Testis (tissue), 3 donors: ENCODE data around the gene TWF2. TPM values are rescaled to one million over a fixed set of nuclear protein-coding genes. Genes with fewer than 3 reads are reported as not detected.

ENCODE experiments used
- DNase-seq: peaks from one replicate; pipeline ENCODE4 v3.0.0-alpha.2; 2019
- H3K27ac ChIP-seq, 2 donors: fragments of 200-600 bp; sonication (generic); one replicate each; pipeline ENCODE4 v1.5.1; 2019
- H3K27me3 ChIP-seq: fragments of 200-600 bp; sonication (generic); one replicate; pipeline ENCODE4 v1.5.1; 2019
- H3K36me3 ChIP-seq: fragments of 200-600 bp; sonication (generic); one replicate; pipeline ENCODE4 v1.5.1; 2017; ENCODE audit warnings: low read depth; ENCODE audit errors: missing control alignments
- H3K4me1 ChIP-seq: fragments of 200-600 bp; sonication (generic); one replicate; pipeline ENCODE4 v1.5.1; 2019
- H3K4me3 ChIP-seq, 2 donors: fragments of 200-600 bp; sonication (generic); one replicate each; pipeline ENCODE4 v1.5.1; 2017 to 2019
- H3K9me3 ChIP-seq: fragments of 200-600 bp; sonication (generic); one replicate; pipeline ENCODE4 v1.5.1; 2017
- POLR2A ChIP-seq: fragments of 450-650 bp; IDR thresholded peaks from one replicate; pipeline ENCODE4 v1.6.1; 2017; ENCODE audit warnings: antibody characterized with exemption, mild to moderate bottlenecking, moderate library complexity
- WGBS, 2 donors: methylation state at CpG; one replicate each; pipeline ENCODE4 v1.1.5; 2018; 5-methylcytosine and 5-hydroxymethylcytosine counted together
- intact Hi-C: fragments of 100-400 bp; cut with DNase I; formaldehyde crosslinking; loops from one replicate; pipeline ENCODE4 v1.15.1; 2023; ENCODE audit warnings: low total_unique reads
- polyA plus RNA-seq: library from polyadenylated mRNA; stranded (reverse); fragments of 350-450 nt; fragmentation: Illumina TruSeq; extraction: RNeasy Lipid Tissue Mini Kit (QIAGEN cat#74804); gene quantifications from one replicate; pipeline ENCODE4 v1.2.3, GENCODE V29; 2014; ENCODE audit warnings: low read depth, low replicate concordance; ENCODE audit not compliant: insufficient read depth
- total RNA-seq, 2 donors: library from RNA; depleted of rRNA; stranded (reverse); fragments of >200 nt; gene quantifications; one replicate each; pipeline ENCODE4 v1.2.3, GENCODE V29; 2016
- TF ChIP-seq, protein P1 (sequence below), 3 experiments: fragments of 450-650 bp in 2 of 3; fragments of 200-600 bp in 1 of 3; sonication (generic) in 1 of 3; IDR thresholded peaks; one replicate each; pipeline ENCODE4 v1.5.1; 2016 to 2019; ENCODE audit warnings: antibody characterized with exemption in 3 of 3, mild to moderate bottlenecking in 2 of 3, moderate library complexity in 1 of 3

The TWF2 gene
- total and polyA plus RNA-seq, 3 donors from 2014 or later = 30.0 to 58.1 (median 36.5) TPM

DNA sequence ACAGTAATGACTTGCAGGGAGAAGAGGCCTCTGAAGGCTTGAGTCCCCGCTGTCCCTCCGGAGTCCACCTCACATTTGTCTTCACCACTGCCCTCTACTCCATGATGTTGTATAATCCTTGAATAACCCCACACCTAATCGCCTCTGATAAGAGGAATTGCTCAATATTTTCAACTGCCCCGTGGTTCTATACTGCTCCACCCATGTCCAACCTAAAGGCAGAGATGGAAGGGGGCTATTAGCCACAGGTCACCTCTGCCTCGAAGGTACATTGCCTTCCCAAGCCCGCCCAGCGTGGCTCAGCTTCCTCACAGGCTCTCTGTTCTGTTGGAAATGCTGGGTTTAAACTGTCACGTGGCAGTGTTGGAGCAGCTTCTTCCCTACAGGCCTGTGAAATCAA, 26.0 kb downstream of the TWF2 start:
- WGBS, 2 donors = 80 to 85% methylated on average over 8 of the region's 8 CpGs
- Histone ChIP-seq H3K4me3 (no peak overlapping the region), H3K27ac (no peak overlapping the region), H3K4me1 (peaks cover 9% of the 10 kb centered on the region), H3K9me3 (no peaks in the 10 kb centered on the region), H3K27me3 (no peaks in the 10 kb centered on the region), H3K36me3 (no peaks in the 10 kb centered on the region)
- intact Hi-C loops = no loop called here
- no peak for TF ChIP-seq POLR2A
- TF ChIP-seq, protein P1, sequence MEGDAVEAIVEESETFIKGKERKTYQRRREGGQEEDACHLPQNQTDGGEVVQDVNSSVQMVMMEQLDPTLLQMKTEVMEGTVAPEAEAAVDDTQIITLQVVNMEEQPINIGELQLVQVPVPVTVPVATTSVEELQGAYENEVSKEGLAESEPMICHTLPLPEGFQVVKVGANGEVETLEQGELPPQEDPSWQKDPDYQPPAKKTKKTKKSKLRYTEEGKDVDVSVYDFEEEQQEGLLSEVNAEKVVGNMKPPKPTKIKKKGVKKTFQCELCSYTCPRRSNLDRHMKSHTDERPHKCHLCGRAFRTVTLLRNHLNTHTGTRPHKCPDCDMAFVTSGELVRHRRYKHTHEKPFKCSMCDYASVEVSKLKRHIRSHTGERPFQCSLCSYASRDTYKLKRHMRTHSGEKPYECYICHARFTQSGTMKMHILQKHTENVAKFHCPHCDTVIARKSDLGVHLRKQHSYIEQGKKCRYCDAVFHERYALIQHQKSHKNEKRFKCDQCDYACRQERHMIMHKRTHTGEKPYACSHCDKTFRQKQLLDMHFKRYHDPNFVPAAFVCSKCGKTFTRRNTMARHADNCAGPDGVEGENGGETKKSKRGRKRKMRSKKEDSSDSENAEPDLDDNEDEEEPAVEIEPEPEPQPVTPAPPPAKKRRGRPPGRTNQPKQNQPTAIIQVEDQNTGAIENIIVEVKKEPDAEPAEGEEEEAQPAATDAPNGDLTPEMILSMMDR (IDR thresholded peaks at IDR 0.05) = no peak
- no peak for DNase-seq

DNA sequence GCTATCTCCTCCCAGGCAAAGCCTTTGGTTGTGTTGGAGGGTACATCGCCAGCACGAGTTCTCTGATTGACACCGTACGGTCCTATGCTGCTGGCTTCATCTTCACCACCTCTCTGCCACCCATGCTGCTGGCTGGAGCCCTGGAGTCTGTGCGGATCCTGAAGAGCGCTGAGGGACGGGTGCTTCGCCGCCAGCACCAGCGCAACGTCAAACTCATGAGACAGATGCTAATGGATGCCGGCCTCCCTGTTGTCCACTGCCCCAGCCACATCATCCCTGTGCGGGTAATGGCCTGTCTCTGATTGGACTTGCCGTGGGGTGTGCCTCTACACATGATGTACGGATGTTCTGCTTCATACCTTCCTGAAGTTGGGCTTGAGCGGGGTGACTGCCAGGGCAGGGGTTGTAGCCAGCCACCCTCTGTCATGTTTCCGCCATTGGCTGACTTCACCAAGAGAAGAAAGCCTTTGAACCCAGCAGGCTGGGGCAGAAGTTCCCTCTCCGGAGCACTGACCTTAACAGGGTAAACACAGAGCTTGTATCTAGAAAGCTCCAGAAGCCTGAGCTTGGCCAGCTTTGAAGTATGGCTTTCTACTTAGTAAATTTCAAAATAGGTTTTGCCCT, 27.6 kb downstream of the TWF2 start:
- DNase-seq = no peak
- Histone ChIP-seq H3K9me3 (no peaks in the 10 kb centered on the region), H3K4me1 (peaks cover under 1% of the 10 kb centered on the region), H3K27me3 (no peaks in the 10 kb centered on the region), H3K27ac (no peak overlapping the region), H3K36me3 (no peaks in the 10 kb centered on the region), H3K4me3 (no peak overlapping the region)
- TF ChIP-seq POLR2A = no peak
- TF ChIP-seq, protein P1 (IDR thresholded peaks at IDR 0.05) = no peak
- intact Hi-C loops = no loop called here
- 91 to 95% methylated on average over 16 to 18 of the region's 18 CpGs for WGBS, 2 donors

DNA sequence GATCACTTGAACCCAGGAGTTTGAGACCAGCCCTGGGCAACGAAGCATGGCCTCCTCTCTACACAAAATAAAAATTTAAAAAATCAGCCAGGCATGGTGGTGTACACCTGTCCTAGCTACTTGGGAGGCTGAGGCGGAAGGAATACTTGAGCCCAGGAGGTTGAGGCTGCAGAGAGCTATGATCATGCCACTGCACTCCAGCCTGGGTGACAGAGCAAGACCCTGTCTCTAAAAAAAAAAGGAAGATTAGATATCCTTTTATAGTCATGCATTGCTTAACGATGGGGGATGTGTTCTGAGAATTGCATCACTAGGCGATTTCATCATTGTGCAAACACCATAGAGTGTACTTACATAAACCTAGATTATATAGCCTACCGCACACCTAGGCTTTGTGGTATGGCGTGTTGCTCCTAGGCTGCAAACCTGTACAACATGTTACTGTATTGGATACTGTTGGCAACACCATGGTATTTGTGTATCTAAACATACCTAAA, 28.4 kb downstream of the TWF2 start:
- TF ChIP-seq, protein P1 (IDR thresholded peaks at IDR 0.05) = no peak
- no peak for TF ChIP-seq POLR2A
- no peak overlapping the region for H3K27ac ChIP-seq
- no peaks in the 10 kb centered on the region for H3K9me3 ChIP-seq
- H3K36me3 ChIP-seq = no peaks in the 10 kb centered on the region
- no peaks in the 10 kb centered on the region for H3K4me1 ChIP-seq
- no peak overlapping the region for H3K4me3 ChIP-seq
- intact Hi-C loops = no loop called here
- H3K27me3 ChIP-seq = no peaks in the 10 kb centered on the region
- WGBS, 2 donors = 84 to 90% methylated on average over 6 of the region's 6 CpGs
- no peak for DNase-seq

DNA sequence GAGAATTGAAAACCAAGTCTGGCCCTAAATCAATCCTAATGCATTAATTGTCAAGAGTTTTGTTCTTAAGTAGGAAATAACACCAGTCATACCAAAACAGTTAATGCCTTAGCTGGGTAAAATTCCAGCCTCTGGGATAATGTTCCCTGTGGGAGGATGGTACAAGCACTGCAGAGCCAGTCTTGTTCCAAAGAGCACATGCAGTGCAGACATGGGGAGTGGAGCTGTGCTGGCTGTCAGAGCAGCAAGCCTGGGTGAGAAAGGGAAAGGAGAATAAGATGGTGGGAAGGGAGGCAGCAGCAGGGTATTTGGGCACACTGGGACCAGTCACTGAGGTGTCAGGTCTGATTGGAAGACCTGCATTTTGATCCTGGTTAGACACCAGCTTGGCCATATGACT, 28.9 kb downstream of the TWF2 start:
- DNase-seq = no peak
- Histone ChIP-seq H3K9me3 (no peaks in the 10 kb centered on the region), H3K36me3 (no peaks in the 10 kb centered on the region), H3K27me3 (no peaks in the 10 kb centered on the region), H3K4me1 (no peaks in the 10 kb centered on the region), H3K4me3 (no peak overlapping the region), H3K27ac (no peak overlapping the region)
- TF ChIP-seq, protein P1 (IDR thresholded peaks at IDR 0.05) = no peak
- no peak for TF ChIP-seq POLR2A
- intact Hi-C loops = no loop called here

DNA sequence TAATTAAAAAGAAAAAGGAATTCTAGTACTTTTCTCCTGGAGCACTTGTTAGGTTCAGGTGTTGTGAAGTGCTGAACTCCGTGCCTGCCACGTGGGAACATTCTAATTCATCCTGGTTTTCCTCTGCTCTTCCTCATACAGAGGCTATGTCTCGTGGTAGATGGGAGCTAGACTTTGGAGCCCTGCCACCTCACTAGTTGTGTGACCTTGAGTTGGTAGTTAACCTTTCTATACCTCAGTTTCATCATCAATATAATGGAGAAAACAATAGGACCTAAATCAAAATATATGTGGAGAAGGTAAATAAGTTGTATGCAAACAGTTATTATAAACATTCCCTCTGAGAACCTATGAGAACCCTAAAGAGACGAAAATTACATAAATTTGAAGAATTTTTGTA, 30.4 kb downstream of the TWF2 start:
- H3K27me3 ChIP-seq = no peaks in the 10 kb centered on the region
- H3K36me3 ChIP-seq = no peaks in the 10 kb centered on the region
- no peaks in the 10 kb centered on the region for H3K9me3 ChIP-seq
- WGBS, 2 donors = 86 to 87% methylated on average over 4 of the region's 4 CpGs
- DNase-seq = no peak
- TF ChIP-seq, protein P1 (IDR thresholded peaks at IDR 0.05) = no peak
- no peak for TF ChIP-seq POLR2A
- H3K4me1 ChIP-seq = no peaks in the 10 kb centered on the region
- intact Hi-C loops = no loop called here
- no peak overlapping the region for H3K27ac ChIP-seq
- no peak overlapping the region for H3K4me3 ChIP-seq
